Skeletal muscle satellite cell (primary cell): ENCODE results near the gene ZNF70.

ENCODE experiments used
- H3K27me3 ChIP-seq: 2 replicates; pipeline ENCODE4 v1.7.0; 2013; ENCODE audit warnings: low read length; ENCODE audit not compliant: control insufficient read depth, insufficient read depth
- H3K36me3 ChIP-seq: 2 replicates; pipeline ENCODE4 v1.7.0; 2013; ENCODE audit warnings: mild to moderate bottlenecking, control low read depth, low read length; ENCODE audit not compliant: insufficient read depth
- H3K4me1 ChIP-seq: 2 replicates; pipeline ENCODE4 v1.7.0; 2013; ENCODE audit warnings: low read length; ENCODE audit not compliant: control insufficient read depth, insufficient read depth
- H3K4me2 ChIP-seq: 2 replicates; pipeline ENCODE4 v1.7.0; 2013; ENCODE audit warnings: mild to moderate bottlenecking, low read length
- H3K4me3 ChIP-seq: 2 replicates; pipeline ENCODE4 v1.7.0; 2013; ENCODE audit warnings: low read length
- H3K9ac ChIP-seq: 2 replicates; pipeline ENCODE4 v1.7.0; 2013; ENCODE audit warnings: mild to moderate bottlenecking, low read depth, low read length, moderate library complexity
- H3K9me3 ChIP-seq: replicated peaks from 2 replicates; pipeline ENCODE4 v1.7.0; 2013; ENCODE audit warnings: mild to moderate bottlenecking, control low read depth, low read length

The ZNF70 gene

GRCh38 chr22:23712256-23712655 lies 38.7 kb downstream of the ZNF70 start:
- no peak overlapping the region for H3K4me3 ChIP-seq
- no peak overlapping the region for H3K4me2 ChIP-seq
- H3K9me3 ChIP-seq = no peaks in the 10 kb centered on the region
- H3K9ac ChIP-seq = no peak overlapping the region
- H3K27me3 ChIP-seq = no peaks in the 10 kb centered on the region
- H3K4me1 ChIP-seq = peaks cover 9% of the 10 kb centered on the region
- H3K36me3 ChIP-seq = peaks cover 45% of the 10 kb centered on the region

DNA sequence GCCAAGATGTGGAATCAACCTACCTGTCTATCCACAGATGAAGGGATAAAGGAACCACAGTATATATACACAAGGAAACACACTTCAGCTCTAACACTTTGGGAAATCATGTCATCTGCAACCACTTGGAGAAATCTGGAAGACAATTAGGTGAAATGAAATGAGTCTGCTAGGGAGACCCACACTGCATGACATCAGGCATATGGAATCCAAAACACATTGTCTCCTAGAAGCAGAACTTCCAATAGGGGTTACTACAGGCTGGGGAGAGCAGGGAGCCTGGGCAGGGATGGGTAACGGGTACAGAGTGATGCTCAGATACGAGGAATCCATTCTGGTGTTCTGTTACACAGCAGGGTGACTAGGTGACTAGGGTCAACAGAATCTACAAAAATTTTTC lies 41.8 kb downstream of the ZNF70 start:
- Histone ChIP-seq H3K9ac (no peak overlapping the region), H3K4me2 (no peak overlapping the region), H3K9me3 (no peaks in the 10 kb centered on the region), H3K4me3 (no peak overlapping the region), H3K27me3 (no peaks in the 10 kb centered on the region), H3K36me3 (peaks cover 72% of the 10 kb centered on the region), H3K4me1 (no peaks in the 10 kb centered on the region)

- Histone ChIP-seq H3K36me3 (peaks cover 64% of the 10 kb centered on the region), H3K9ac (no peak overlapping the region), H3K4me3 (no peak overlapping the region), H3K4me1 (no peaks in the 10 kb centered on the region), H3K27me3 (no peaks in the 10 kb centered on the region), H3K9me3 (no peaks in the 10 kb centered on the region), H3K4me2 (no peak overlapping the region)
Measured at GRCh38 chr22:23708270-23708669, 42.6 kb downstream of the ZNF70 start.

GRCh38 chr22:23705358-23705757 lies 45.6 kb downstream of the ZNF70 start:
- Histone ChIP-seq H3K27me3 (no peaks in the 10 kb centered on the region), H3K4me3 (no peak overlapping the region), H3K9ac (no peak overlapping the region), H3K4me1 (peaks cover 5% of the 10 kb centered on the region), H3K9me3 (no peaks in the 10 kb centered on the region), H3K4me2 (no peak overlapping the region), H3K36me3 (peaks cover 61% of the 10 kb centered on the region)

- Histone ChIP-seq H3K9ac (no peak overlapping the region), H3K36me3 (peaks cover 61% of the 10 kb centered on the region), H3K4me2 (no peak overlapping the region), H3K9me3 (no peaks in the 10 kb centered on the region), H3K27me3 (no peaks in the 10 kb centered on the region), H3K4me3 (no peak overlapping the region), H3K4me1 (peaks cover 5% of the 10 kb centered on the region)
Measured at GRCh38 chr22:23704829-23705228, 46.1 kb downstream of the ZNF70 start.

GRCh38 chr22:23704062-23704461 lies 46.9 kb downstream of the ZNF70 start:
- Histone ChIP-seq H3K36me3 (peaks cover 55% of the 10 kb centered on the region), H3K4me1 (peaks cover 5% of the 10 kb centered on the region), H3K27me3 (no peaks in the 10 kb centered on the region), H3K9ac (no peak overlapping the region), H3K9me3 (no peaks in the 10 kb centered on the region), H3K4me2 (no peak overlapping the region), H3K4me3 (no peak overlapping the region)

DNA sequence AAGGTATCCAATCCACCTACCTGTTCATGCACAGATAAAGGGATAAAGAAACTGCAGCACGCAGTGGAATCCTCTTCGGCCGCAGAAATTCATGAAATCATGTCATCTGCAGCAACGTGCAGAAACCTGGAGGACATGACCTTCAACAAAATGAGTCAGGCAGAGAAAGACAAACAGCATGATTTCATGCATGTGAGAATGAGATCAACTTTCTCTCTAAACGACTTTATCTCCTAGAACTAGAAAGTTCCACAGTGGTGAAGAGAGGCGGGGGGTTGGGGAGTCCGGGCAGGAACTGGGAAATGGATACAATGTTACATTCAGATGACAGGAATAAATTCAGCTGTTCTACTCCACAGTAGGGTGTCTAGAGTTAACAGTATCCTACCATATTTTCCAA lies 50.2 kb downstream of the ZNF70 start:
- H3K9me3 ChIP-seq = no peaks in the 10 kb centered on the region
- H3K4me3 ChIP-seq = no peak overlapping the region
- peaks cover 5% of the 10 kb centered on the region for H3K4me1 ChIP-seq
- no peak overlapping the region for H3K4me2 ChIP-seq
- H3K36me3 ChIP-seq = peaks cover 30% of the 10 kb centered on the region
- H3K27me3 ChIP-seq = no peaks in the 10 kb centered on the region
- H3K9ac ChIP-seq = no peak overlapping the region

DNA sequence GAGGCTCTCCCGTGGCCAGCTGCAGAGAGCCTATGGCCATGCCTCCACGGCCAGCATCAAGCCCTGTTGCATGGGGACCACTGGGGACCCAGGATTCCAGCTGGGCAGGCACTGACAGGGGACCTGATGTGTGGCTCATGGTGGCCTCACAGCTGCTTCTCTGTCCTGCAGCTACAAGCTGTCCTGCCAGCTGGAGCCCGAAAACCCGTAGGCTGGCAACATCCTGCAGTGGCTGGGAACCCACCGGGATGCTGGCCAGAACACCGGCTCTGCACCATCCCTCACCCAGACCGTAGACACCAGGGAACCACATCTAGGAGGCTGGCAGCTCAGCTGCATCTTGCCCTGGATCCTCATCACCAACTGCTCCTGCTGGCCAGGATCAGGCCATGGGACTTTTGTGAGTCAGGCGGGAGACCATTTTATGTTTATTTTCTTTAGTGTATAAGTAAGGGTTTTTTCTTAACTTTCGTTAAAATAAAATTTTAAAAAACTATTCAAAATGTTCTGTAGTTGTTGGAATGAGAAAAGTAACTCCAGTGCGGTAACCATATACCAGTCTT lies 52.2 kb downstream of the ZNF70 start:
- H3K36me3 ChIP-seq = peaks cover 30% of the 10 kb centered on the region
- no peaks in the 10 kb centered on the region for H3K27me3 ChIP-seq
- no peak overlapping the region for H3K4me3 ChIP-seq
- H3K4me2 ChIP-seq = no peak overlapping the region
- no peak overlapping the region for H3K9ac ChIP-seq
- H3K9me3 ChIP-seq = no peaks in the 10 kb centered on the region
- peaks cover 5% of the 10 kb centered on the region for H3K4me1 ChIP-seq

GRCh38 chr22:23698094-23698493 lies 52.8 kb downstream of the ZNF70 start:
- no peak overlapping the region for H3K9ac ChIP-seq
- H3K27me3 ChIP-seq = no peaks in the 10 kb centered on the region
- H3K4me2 ChIP-seq = no peak overlapping the region
- peaks cover 36% of the 10 kb centered on the region for H3K36me3 ChIP-seq
- peaks cover 5% of the 10 kb centered on the region for H3K4me1 ChIP-seq
- H3K4me3 ChIP-seq = no peak overlapping the region
- no peaks in the 10 kb centered on the region for H3K9me3 ChIP-seq

DNA sequence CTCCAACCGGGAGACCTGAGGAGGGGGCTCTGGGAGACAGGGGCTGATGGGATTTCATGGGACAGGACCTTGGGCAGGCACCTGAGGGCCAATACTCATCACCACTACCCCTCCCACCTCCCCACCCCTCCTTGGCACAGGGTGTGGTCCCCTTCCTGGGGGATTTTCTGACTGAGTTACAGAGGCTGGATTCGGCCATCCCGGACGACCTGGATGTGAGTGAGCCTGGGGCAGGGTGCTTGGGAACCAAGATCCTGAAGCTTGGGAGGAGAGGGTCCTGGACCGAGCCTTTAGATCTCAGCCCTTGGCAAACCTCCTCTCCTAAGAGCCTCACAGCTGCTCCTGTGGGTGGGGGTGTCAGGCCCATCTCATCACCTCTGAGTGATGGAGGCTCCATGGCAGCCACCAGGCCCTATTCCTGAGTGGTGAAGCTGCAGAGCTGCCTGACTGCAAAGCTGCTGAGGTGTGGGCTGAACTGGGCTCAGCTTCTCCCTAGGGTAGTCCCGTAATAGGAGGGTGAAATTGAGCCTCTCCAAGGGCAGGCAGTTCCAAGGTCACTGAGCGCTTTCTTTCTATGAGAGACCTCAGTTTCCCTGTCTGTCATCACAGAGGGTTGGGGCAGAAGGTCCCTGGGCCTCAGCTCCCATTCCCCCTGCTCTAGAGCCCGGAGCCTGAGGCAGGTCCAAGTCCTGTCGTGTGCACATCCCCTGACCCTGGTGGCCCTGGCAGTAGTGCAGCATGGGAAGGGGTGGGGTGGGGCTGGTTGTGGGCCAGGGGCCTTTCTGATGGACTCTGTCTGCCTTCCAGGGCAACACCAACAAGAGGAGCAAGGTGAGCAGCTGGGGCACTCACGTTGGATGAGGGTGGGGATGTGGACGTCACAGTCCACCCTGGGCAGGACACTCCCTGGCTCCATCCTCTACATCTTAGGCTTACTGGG lies 53.6 kb downstream of the ZNF70 start:
- H3K4me1 ChIP-seq = peaks cover 5% of the 10 kb centered on the region
- H3K36me3 ChIP-seq = peaks cover 38% of the 10 kb centered on the region
- H3K4me3 ChIP-seq = no peak overlapping the region
- H3K4me2 ChIP-seq = no peak overlapping the region
- H3K9me3 ChIP-seq = no peaks in the 10 kb centered on the region
- no peak overlapping the region for H3K9ac ChIP-seq
- no peaks in the 10 kb centered on the region for H3K27me3 ChIP-seq

- Histone ChIP-seq H3K27me3 (no peaks in the 10 kb centered on the region), H3K36me3 (peaks cover 37% of the 10 kb centered on the region), H3K9me3 (no peaks in the 10 kb centered on the region), H3K9ac (no peak overlapping the region), H3K4me1 (peaks cover 5% of the 10 kb centered on the region), H3K4me3 (no peak overlapping the region), H3K4me2 (no peak overlapping the region)
Measured at GRCh38 chr22:23696326-23696851, 54.5 kb downstream of the ZNF70 start.
